Amygdala (tissue), 56 donors: ENCODE measurements around the gene YJEFN3.

Experiments
- DNase-seq, 56 donors: peaks; one replicate each; lab custom pipeline; 2025; lab: John Stamatoyannopoulos, UW

YJEFN3 gene

DNA sequence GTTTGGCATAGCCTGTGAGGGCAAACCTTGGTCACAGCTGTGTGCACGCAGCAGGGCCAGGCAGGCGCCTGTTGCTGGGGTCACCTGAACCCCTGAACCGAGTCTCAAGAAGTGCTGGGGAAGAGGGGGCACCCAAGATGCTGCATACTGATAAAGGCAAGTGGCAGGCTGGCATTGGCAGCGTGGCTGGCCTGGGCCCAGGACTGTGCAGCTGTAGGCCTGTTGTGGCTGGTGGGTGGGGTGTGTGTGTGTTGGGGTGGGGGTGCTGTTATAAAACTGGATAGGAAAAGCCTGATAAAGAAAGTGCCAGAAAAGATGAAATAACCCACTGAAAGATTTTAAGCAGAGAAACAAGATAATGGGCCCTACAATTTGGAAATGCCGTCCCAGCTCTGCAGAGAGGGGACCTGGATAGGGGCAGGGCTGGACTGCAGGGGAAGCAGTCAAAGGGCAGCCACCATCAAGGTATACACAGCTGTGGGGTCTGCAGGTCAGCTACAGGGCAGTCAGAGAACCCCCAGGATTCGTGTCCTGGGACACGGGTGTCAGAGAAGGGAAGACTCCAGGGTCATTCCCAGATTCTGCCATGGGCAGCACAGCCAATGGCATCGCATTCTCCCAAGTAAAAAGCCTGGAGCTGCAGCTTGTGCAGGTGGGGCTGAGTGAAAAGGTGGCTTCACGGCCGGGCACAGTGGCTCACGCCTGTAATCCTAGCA, 42.5 kb downstream of the YJEFN3 start:
- DNase-seq, result no peak

DNA sequence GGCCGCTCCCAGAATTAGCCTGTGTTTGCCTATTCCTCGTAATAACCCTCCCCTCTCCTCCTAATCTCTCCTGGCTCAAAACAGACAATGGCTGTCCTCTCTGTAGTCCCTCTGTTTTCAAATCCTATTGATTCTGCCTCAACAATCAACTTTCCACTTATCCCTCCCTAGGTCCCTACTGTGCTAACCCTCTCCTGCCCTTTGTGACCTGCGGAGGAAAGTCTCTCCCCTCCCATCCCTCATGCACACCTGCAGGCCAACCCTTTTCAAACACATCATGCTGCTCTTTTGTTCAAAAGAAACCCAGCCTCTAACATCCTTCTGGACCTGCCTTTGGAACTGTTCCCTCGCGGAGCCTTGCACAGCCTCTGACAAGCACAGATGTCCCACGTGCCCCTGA, 46.7 kb downstream of the YJEFN3 start:
- DNase-seq, result no peak

DNA sequence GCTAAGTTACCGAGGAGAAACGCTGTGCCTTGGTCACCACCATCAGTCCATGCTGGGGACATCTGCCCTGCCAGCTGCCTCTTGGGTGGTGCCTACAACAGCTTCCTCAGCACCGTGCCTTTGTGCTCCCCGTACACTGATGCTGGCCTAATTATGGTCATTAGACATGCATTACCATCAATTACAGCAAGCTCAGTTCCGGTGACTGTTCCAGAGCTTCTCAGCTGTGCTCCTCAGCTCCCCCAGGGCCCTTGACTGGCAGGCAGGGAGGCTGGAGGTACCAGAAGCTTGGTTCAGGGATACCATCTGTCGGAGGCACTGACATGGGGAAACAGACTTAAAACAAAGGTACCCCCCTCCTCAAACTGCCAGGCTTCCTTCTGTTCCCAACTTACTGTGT, 49.5 kb downstream of the YJEFN3 start:
- DNase-seq, result no peak

DNA sequence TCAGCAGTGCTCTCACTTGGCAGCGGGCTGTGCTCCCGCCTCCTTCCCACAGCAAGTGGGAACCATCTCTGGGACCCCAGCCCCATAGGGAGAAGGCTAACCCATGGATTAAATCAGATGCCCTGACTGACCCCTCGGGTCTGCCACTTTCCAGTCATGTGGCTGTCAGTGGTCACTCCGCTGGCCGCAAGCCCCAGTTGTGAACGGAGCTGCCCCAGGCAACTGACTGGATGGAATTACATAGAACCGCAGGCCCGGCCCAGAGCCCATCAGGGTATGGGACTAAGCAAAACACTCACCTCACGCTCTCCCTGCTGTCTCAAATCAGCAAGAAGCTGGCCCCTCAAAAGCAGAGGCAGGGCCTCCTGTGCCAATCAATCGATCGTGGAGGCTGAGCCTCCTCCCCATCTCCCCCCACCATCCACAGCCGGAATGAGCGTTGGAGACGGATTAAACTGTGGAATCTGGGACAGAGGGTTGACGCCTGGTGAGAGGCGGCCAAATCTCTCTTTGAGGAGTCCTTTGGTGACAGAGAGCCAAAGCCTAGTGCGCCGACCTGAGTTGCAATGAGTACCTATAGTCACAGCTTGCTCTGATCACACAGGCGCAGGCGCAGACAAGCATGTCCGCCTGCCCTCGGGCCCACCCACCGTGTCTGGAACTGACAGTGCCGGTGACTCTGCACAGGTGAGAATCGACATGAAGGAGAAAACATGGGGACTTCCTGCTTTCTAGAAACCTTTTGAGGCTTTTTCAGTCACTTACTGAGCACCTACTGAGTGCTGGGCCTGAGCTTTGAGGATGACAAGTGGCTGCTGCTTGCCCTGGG, 51.0 kb downstream of the YJEFN3 start:
- DNase-seq, result no peak

DNA sequence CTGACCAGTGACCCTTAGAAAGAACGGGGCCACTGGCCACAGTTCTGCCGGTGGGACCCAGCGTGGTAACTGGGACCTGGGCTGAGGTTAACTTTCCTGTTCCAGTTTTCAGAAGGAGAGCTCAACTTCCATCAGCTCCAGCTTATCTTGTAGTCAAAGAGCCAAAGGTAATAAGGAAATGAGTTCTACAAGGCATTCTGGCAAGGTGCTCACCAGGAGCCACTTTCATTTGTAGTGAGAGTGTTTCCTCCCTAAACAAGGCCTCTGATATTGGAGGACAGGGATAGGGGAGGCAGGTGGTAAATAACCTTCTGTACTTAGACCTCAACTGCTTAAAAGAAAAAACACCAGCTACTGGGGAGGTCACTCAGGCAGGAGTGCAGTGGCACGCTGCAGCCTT, 51.7 kb downstream of the YJEFN3 start:
- no peak for DNase-seq

DNA sequence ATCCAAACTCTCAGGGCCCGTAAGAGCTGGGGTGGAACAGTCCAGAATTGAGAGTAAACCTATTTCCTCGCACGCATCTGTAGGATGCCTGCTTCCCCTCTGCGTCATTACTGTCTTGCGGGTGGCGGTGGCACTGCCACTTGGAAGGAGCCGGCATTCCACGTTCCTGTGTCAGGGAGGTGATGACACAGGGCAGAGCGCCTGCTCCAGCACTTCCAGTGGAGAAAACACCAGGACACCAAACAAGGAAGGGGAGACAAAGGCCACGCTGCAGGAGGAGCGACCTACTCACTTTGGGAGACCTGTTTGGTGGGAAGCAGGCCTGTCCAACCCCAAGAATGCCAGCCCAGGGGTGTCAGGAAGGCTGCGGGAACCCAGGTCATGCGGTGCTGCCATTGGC, 52.7 kb downstream of the YJEFN3 start:
- DNase-seq, result no peak

DNA sequence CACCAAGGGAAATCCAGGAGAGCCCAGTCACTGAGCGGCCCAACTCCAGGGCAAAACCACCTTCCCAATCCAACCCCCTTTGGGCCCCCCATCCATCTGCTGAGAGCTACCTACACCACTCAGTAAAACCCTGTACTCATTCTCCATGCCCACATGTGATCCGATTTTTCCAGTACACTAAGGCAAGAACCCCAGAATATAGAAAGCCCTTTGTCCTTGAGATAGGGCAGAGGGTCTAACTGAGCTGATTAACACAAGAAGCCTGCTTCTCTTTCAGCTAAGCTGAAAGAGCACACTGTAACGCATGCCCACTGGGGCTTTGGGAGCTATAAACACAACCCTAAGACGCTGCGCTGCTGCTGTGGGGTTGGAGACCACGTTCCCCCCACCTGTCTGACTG, 53.8 kb downstream of the YJEFN3 start:
- no peak for DNase-seq

DNA sequence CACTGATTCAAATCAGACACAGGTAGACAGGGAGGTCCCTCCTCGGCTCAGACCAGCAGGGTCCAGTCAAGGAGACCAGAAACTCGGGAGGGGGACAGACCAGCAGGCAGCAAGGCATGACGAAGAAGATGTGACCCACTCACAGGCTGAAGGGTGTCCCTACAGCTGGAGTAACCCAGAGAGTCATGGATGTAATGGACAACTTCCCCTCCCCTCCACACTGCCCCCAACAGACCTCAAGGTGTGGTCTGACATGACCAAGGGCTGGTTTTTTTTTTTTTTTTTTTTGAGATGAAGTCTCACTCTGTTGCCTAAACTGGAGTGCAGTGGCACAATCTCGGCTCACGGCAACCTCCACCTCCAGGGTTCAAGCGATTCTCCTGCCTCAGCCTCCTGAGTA, 55.6 kb downstream of the YJEFN3 start:
- DNase-seq, result no peak
